ENCODE data around the gene NHLRC2. TPM values are rescaled to one million over a fixed set of nuclear protein-coding genes. Genes with fewer than 3 reads are reported as not detected.

NHLRC2 gene
- total and polyA plus RNA-seq, 2 experiments from 2014 or later, result 15.5 to 28.1 TPM

DNA sequence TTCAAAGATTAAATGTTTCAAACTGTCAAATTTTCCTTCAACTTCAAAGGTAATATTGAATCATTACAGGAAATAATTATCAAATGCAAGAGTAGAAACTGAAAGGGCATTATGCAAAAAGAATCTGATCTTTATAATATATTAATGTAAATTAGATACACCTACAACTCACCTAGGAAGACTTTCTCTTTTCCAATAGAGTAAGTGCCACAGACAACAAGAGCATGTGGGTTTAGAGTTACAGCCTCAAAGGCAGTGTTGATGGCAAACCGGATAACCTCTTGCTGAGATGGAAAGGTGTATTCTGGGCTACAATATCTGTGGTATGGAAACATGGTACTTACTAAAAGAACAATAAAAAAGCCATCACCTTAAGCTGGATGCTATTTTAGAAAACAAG, 12.3 kb upstream of the NHLRC2 start:
- Histone ChIP-seq H3F3A (replicated peaks; ENCODE audit: low read depth) (no peaks in the 10 kb centered on the region), H3K79me2 (replicated peaks; ENCODE audit: insufficient read depth) (no peaks in the 10 kb centered on the region), H3K4me3 (no peak overlapping the region), H3K27ac (ENCODE audit: low read depth) (no peak overlapping the region), H3K9me2 (ENCODE audit: insufficient read depth) (no peaks in the 10 kb centered on the region), H4K20me1 (replicated peaks; ENCODE audit: insufficient read depth) (no peaks in the 10 kb centered on the region), H2AFZ (no peak overlapping the region), H3K27me3 (ENCODE audit: insufficient read depth) (no peaks in the 10 kb centered on the region), H3K4me2 (no peak overlapping the region), H3K36me3 (ENCODE audit: insufficient read depth) (no peaks in the 10 kb centered on the region; the same call in 1 of the 2 replicates), H3K4me1 (ENCODE audit: insufficient read depth) (no peaks in the 10 kb centered on the region)
- Mint-ChIP-seq H3K4me3 (no peak overlapping the region), H3K36me3 (ENCODE audit: low read depth) (peaks cover 20% of the 10 kb centered on the region; the same call in 2 of the 3 replicates), H3K9me3 (no peaks in the 10 kb centered on the region), H3K27ac (no peak overlapping the region), H3K27me3 (ENCODE audit: insufficient read depth, low read depth, poor library complexity) (peaks cover 2% of the 10 kb centered on the region), H3K4me1 (peaks cover 14% of the 10 kb centered on the region; the same call in 2 of the 3 replicates)
- no peak for DNase-seq (ENCODE audit: low spot score)
- ATAC-seq, result no peak
- no peak for TF ChIP-seq STAT1 (IDR thresholded peaks at IDR 0.05; ENCODE audit: unreplicated experiment)
- TF ChIP-seq, protein P1, sequence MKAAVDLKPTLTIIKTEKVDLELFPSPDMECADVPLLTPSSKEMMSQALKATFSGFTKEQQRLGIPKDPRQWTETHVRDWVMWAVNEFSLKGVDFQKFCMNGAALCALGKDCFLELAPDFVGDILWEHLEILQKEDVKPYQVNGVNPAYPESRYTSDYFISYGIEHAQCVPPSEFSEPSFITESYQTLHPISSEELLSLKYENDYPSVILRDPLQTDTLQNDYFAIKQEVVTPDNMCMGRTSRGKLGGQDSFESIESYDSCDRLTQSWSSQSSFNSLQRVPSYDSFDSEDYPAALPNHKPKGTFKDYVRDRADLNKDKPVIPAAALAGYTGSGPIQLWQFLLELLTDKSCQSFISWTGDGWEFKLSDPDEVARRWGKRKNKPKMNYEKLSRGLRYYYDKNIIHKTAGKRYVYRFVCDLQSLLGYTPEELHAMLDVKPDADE (IDR thresholded peaks at IDR 0.05), result no peak
- no peak for TF ChIP-seq POLR2AphosphoS5 (IDR thresholded peaks at IDR 0.05; ENCODE audit: low read depth)
- no peak for TF ChIP-seq EZH2phosphoT487 (IDR thresholded peaks at IDR 0.05; ENCODE audit: unreplicated experiment)
- no peak for TF ChIP-seq ZNF114 (CRISPR knock-in tag; IDR thresholded peaks at IDR 0.05)
- no peak for TF ChIP-seq CREB1 (CRISPR knock-in tag; IDR thresholded peaks at IDR 0.05; ENCODE audit: low read depth)
- TF ChIP-seq REST (IDR thresholded peaks at IDR 0.05; ENCODE audit: unreplicated experiment), result no peak
- no peak for TF ChIP-seq ZNF331 (CRISPR knock-in tag; IDR thresholded peaks at IDR 0.05; ENCODE audit: low read depth)
- no peak for TF ChIP-seq ZNF462 (CRISPR knock-in tag; IDR thresholded peaks at IDR 0.05)
- no peak for TF ChIP-seq JUNB (IDR thresholded peaks at IDR 0.05; ENCODE audit: unreplicated experiment)
- TF ChIP-seq CTCF (conservative IDR thresholded peaks at IDR 0.05; ENCODE audit: low read depth in 2 of 2), result no peak
- TF ChIP-seq NANOG (IDR thresholded peaks at IDR 0.05; ENCODE audit: borderline replicate concordance), result no peak
- no peak for TF ChIP-seq EZH2 (IDR thresholded peaks at IDR 0.05; ENCODE audit: low read depth, unreplicated experiment)

Measured in GM23338 (cell line).